HCT116 (cell line): ENCODE data around the gene DHX32. TPM values are rescaled to one million over a fixed set of nuclear protein-coding genes. Genes with fewer than 3 reads are reported as not detected.

Source experiments
- ATAC-seq: fragments of 200-7000 bp; cut with Tn5 transposase; 2 replicates; pipeline ENCODE4 v1.9.1; 2020; ENCODE audit warnings: mild to moderate bottlenecking, moderate library complexity
- BruUV-seq: library from RNA; stranded (reverse); fragments of 400-500 nt; replicated peaks from 2 replicates; lab custom pipeline; 2021; lab: Mats Ljungman, UMichigan
- CTCF ChIA-PET: fragments of 300-600 bp; sonication (Branson Sonifier 250); formaldehyde crosslinking; loops from one replicate; lab custom pipeline; 2021; ENCODE audit warnings: antibody characterized with exemption; lab: Charles Lee
- POLR2A ChIA-PET: fragments of 300-600, 350-600 bp; sonication (Branson Sonifier 250); formaldehyde crosslinking; loops from one replicate; lab custom pipeline; 2021; ENCODE audit warnings: antibody characterized with exemption; lab: Charles Lee
- RAD21 ChIA-PET, 2 experiments: fragments of 300-600 bp; sonication (Branson Sonifier 250); formaldehyde crosslinking; loops; one replicate each; lab custom pipeline; 2023; ENCODE audit warnings: low total read pairs in 2 of 2; ENCODE audit not compliant: uncharacterized antibody in 2 of 2, unreplicated experiment in 2 of 2, low non-redundant PET in 1 of 2; lab: Charles Lee
- DNase-seq: peaks from one replicate; pipeline ENCODE4 v3.0.0-alpha.2; 2010; ENCODE audit warnings: low read depth, low spot score
- H2AFZ ChIP-seq: fragments of 200-600 bp; shearing (Covaris generic), sonication (generic); 2 replicates; pipeline ENCODE4 v1.6.1; 2017; ENCODE audit warnings: low read depth, mixed run types, mixed read lengths, antibody characterized with exemption, low read length; ENCODE audit not compliant: poor library complexity, severe bottlenecking
- H3K27ac ChIP-seq: 2 replicates; pipeline ENCODE4 v1.5.1; 2012; ENCODE audit warnings: low read depth, low read length
- H3K27me3 ChIP-seq: fragments of 200-600 bp; sonication (generic); 2 replicates; pipeline ENCODE4 v1.6.1; 2016; ENCODE audit warnings: mixed run types, low read length, mixed read lengths; ENCODE audit not compliant: insufficient read depth
- H3K36me3 ChIP-seq, 2 experiments: fragments of 200-500 bp in 1 of 2; fragments of 200-600 bp in 1 of 2; sonication (Bioruptor generic) in 1 of 2; sonication (generic) in 1 of 2; 2 replicates each; pipeline versions ENCODE4 v1.5.1 to v1.6.1; 2014 to 2016; ENCODE audit warnings: low read length in 2 of 2, inconsistent platforms in 1 of 2, mixed read lengths in 1 of 2, mixed run types in 1 of 2; ENCODE audit not compliant: insufficient read depth in 2 of 2, control insufficient read depth in 1 of 2
- H3K4me1 ChIP-seq, 2 experiments: fragments of 200-600 bp in 1 of 2; sonication (generic) in 1 of 2; 2 replicates each; pipeline versions ENCODE4 v1.5.1 to v1.6.1; 2012 to 2017; ENCODE audit warnings: low read length in 2 of 2, inconsistent platforms in 1 of 2, mild to moderate bottlenecking in 1 of 2, mixed read lengths in 1 of 2, mixed run types in 1 of 2, moderate library complexity in 1 of 2; ENCODE audit not compliant: insufficient read depth in 2 of 2, control insufficient read depth in 1 of 2
- H3K4me2 ChIP-seq: fragments of 200-600 bp; sonication (generic); 2 replicates; pipeline ENCODE4 v1.6.1; 2017; ENCODE audit warnings: mixed run types, low read length, mixed read lengths
- H3K4me3 ChIP-seq, 2 experiments: fragments of 200-600 bp in 1 of 2; sonication (generic) in 1 of 2; replicated peaks in 1 of 2; 2 replicates each; pipeline ENCODE4 v1.5.1; 2011 to 2016; ENCODE audit warnings: low read length in 2 of 2, control low read depth in 1 of 2, low read depth in 1 of 2, mild to moderate bottlenecking in 1 of 2, mixed read lengths in 1 of 2, mixed run types in 1 of 2
- H3K79me2 ChIP-seq: fragments of 200-600 bp; sonication (generic); 2 replicates; pipeline ENCODE4 v1.6.1; 2017; ENCODE audit warnings: mild to moderate bottlenecking, mixed run types, low read length, moderate library complexity, mixed read lengths; ENCODE audit not compliant: insufficient read depth
- H3K9ac ChIP-seq: fragments of 200-600 bp; sonication (generic); 2 replicates; pipeline ENCODE4 v1.6.1; 2016; ENCODE audit warnings: low read length, mixed read lengths
- H3K9me2 ChIP-seq: fragments of 200-600 bp; sonication (generic), shearing (Covaris generic); 2 replicates; pipeline ENCODE4 v1.6.1; 2017; ENCODE audit warnings: mixed run types, mild to moderate bottlenecking, moderate library complexity; ENCODE audit not compliant: insufficient read depth
- H3K9me3 ChIP-seq, 2 experiments: fragments of 200-500 bp in 1 of 2; fragments of 200-600 bp in 1 of 2; sonication (Bioruptor generic) in 1 of 2; sonication (generic) in 1 of 2; 2 replicates each; pipeline ENCODE4 v1.6.1; 2014 to 2017; ENCODE audit warnings: low read length in 2 of 2, mixed read lengths in 2 of 2, inconsistent platforms in 1 of 2, low read depth in 1 of 2, mild to moderate bottlenecking in 1 of 2, mixed run types in 1 of 2, moderate library complexity in 1 of 2; ENCODE audit not compliant: control insufficient read depth in 1 of 2, insufficient read depth in 1 of 2
- H4K20me1 ChIP-seq: fragments of 200-600 bp; sonication (generic), shearing (Covaris generic); 2 replicates; pipeline ENCODE4 v1.6.1; 2017; ENCODE audit warnings: mixed run types, mild to moderate bottlenecking, moderate library complexity; ENCODE audit not compliant: insufficient read depth
- EZH2 ChIP-seq: fragments of 200-600 bp; sonication (generic); IDR thresholded peaks from 2 replicates; pipeline ENCODE4 v1.6.1; 2017; ENCODE audit warnings: antibody characterized with exemption, mixed run types
- POLR2A ChIP-seq: IDR thresholded peaks from 2 replicates; pipeline ENCODE4 v1.7.0; 2011; ENCODE audit warnings: borderline replicate concordance; ENCODE audit not compliant: insufficient read depth, insufficient read length; ENCODE audit errors: extremely low read depth
- SP1 ChIP-seq: IDR thresholded peaks from 2 replicates; pipeline ENCODE4 v1.6.1; 2012; ENCODE audit warnings: low read depth
- ZBTB33 ChIP-seq: IDR thresholded peaks from 2 replicates; pipeline ENCODE4 v1.6.1; 2011; ENCODE audit warnings: mild to moderate bottlenecking, low read length, moderate library complexity; ENCODE audit not compliant: insufficient replicate concordance; ENCODE audit errors: extremely low read depth
- intact Hi-C: fragments of 100-400 bp; cut with micrococcal nuclease; formaldehyde crosslinking; loops from 2 replicates; pipeline ENCODE4 v1.10.0; 2022
- total RNA-seq: library from RNA; stranded (reverse); gene quantifications from one replicate; pipeline ENCODE4 v1.2.1, GENCODE V29; 2021; ENCODE audit not compliant: unreplicated experiment

Gene DHX32
- total RNA-seq, 1 experiment from 2014 or later, result 50.9 TPM

- no peak for TF ChIP-seq ZBTB33
Observed at GRCh38 chr10:125797994-125798662, 83.0 kb downstream of the DHX32 start (continued).

- Histone ChIP-seq H3K9me3 (no peaks in the 10 kb centered on the region), H3K9me2 (no peaks in the 10 kb centered on the region), H3K27me3 (no peaks in the 10 kb centered on the region), H3K4me1 (no peaks in the 10 kb centered on the region), H3K27ac (no peak overlapping the region), H3K4me3 (no peak overlapping the region), H2AFZ (no peak overlapping the region), H3K4me2 (no peak overlapping the region), H3K79me2 (no peaks in the 10 kb centered on the region), H4K20me1 (no peaks in the 10 kb centered on the region), H3K36me3 (peaks cover 0 to 10% of the 10 kb centered on the region in 2 experiments; a peak in 2 of 4 replicates), H3K9ac (no peak overlapping the region)
- POLR2A ChIA-PET, result no interaction called here
- intact Hi-C loops, result no loop called here
- DNase-seq, result no peak
- no peak for TF ChIP-seq SP1
- TF ChIP-seq POLR2A, result no peak
- TF ChIP-seq EZH2, result no peak
- ATAC-seq, result no peak
- no TSS peak for BruUV-seq
- CTCF ChIA-PET, result no interaction called here
- RAD21 ChIA-PET, result no interaction called here
Observed at GRCh38 chr10:125797424-125797823, 83.7 kb downstream of the DHX32 start.
